ENCODE results near the gene SEPTIN12. TPM values are rescaled to one million over a fixed set of nuclear protein-coding genes. Genes with fewer than 3 reads are reported as not detected.

The SEPTIN12 gene
- total RNA-seq, 6 experiments from 2014 or later, result not detected

- H3K27ac ChIP-seq, result no peak overlapping the region
- no peak for ATAC-seq
- TF ChIP-seq POLR2A (IDR thresholded peaks at IDR 0.05) (no peak), CTCF (IDR thresholded peaks at IDR 0.05) (no peak)
- intact Hi-C loops (cut with DNase I), result no loop called here
- peaks cover 0 to 28% (median 11%) of the 10 kb centered on the region in 4 donors for H3K36me3 ChIP-seq
- no peak overlapping the region for H3K4me3 ChIP-seq
- no peaks in the 10 kb centered on the region for H3K9me3 ChIP-seq
- WGBS (ENCODE audit: insufficient coverage, low coverage, low lambda C conversion rate, missing lambda C conversion rate), result no CpG with 5 or more reads among the region's 16 CpGs
- no peaks in the 10 kb centered on the region for H3K27me3 ChIP-seq
- H3K4me1 ChIP-seq, result no peaks in the 10 kb centered on the region
- DNase-seq, result no peak
Observed at GRCh38 chr16:4748682-4749411, 39.3 kb downstream of the SEPTIN12 start.

GRCh38 chr16:4747906-4748681, 40.1 kb downstream of the SEPTIN12 start:
- Histone ChIP-seq H3K4me1 (no peaks in the 10 kb centered on the region), H3K4me3 (no peak overlapping the region), H3K36me3 (peaks cover 0 to 23% (median 11%) of the 10 kb centered on the region in 4 donors), H3K27ac (no peak overlapping the region), H3K27me3 (no peaks in the 10 kb centered on the region), H3K9me3 (no peaks in the 10 kb centered on the region)
- ATAC-seq (no peak), DNase-seq (no peak)
- intact Hi-C loops (cut with DNase I), result no loop called here
- WGBS (ENCODE audit: insufficient coverage, low coverage, low lambda C conversion rate, missing lambda C conversion rate), result 70% methylated on average over 10 of the region's 14 CpGs
- TF ChIP-seq POLR2A (IDR thresholded peaks at IDR 0.05) (no peak), CTCF (IDR thresholded peaks at IDR 0.05) (no peak)

- Histone ChIP-seq H3K27ac (no peak overlapping the region), H3K27me3 (no peaks in the 10 kb centered on the region), H3K36me3 (peaks cover 0 to 13% (median 4%) of the 10 kb centered on the region in 4 donors), H3K9me3 (no peaks in the 10 kb centered on the region), H3K4me1 (no peaks in the 10 kb centered on the region), H3K4me3 (no peak overlapping the region)
- no peak for DNase-seq
- intact Hi-C loops (cut with DNase I), result no loop called here
- ATAC-seq, result peak in 1 of 4 donors; percentile 12
- TF ChIP-seq CTCF (IDR thresholded peaks at IDR 0.05) (no peak), POLR2A (IDR thresholded peaks at IDR 0.05) (no peak)
- WGBS (ENCODE audit: insufficient coverage, low coverage, low lambda C conversion rate, missing lambda C conversion rate), result no CpG with 5 or more reads among the region's 15 CpGs
Observed at GRCh38 chr16:4746991-4747574, 41.1 kb downstream of the SEPTIN12 start.

GRCh38 chr16:4746215-4746614, 41.9 kb downstream of the SEPTIN12 start:
- intact Hi-C loops (cut with DNase I), result no loop called here
- ATAC-seq, result no peak
- 82% methylated on average over 2 of the region's 8 CpGs for WGBS (ENCODE audit: insufficient coverage, low coverage, low lambda C conversion rate, missing lambda C conversion rate)

More at GRCh38 chr16:4746215-4746614, 41.9 kb downstream of the SEPTIN12 start:
- DNase-seq, result no peak
- H3K27me3 ChIP-seq, result no peaks in the 10 kb centered on the region
- TF ChIP-seq CTCF (IDR thresholded peaks at IDR 0.05) (no peak), POLR2A (IDR thresholded peaks at IDR 0.05) (no peak)
- H3K4me1 ChIP-seq, result no peaks in the 10 kb centered on the region
- H3K9me3 ChIP-seq, result no peaks in the 10 kb centered on the region
- H3K27ac ChIP-seq, result no peak overlapping the region
- peaks cover 0 to 6% (median 0%) of the 10 kb centered on the region in 4 donors for H3K36me3 ChIP-seq
- H3K4me3 ChIP-seq, result no peak overlapping the region
